GM18858 (cell line): ENCODE results near the gene DPP10.
"Not testable (repeated sequence)": the region's sequence is repeated elsewhere in the genome, so short reads cannot be mapped to it uniquely, and the experiment has no call there.

Experiments used
- ATAC-seq: cut with Tn5 transposase; IDR thresholded peaks from one replicate; pipeline ENCODE4 v1.9.1; 2021; ENCODE audit not compliant: unreplicated experiment

The DPP10 gene

GRCh38 chr2:114937366-114937930 lies 495.0 kb downstream of the DPP10 start:
- ATAC-seq, result no peak

GRCh38 chr2:114940785-114941458 lies 498.5 kb downstream of the DPP10 start:
- no peak for ATAC-seq

- no peak for ATAC-seq
Measured at GRCh38 chr2:114949228-114949804, 506.9 kb downstream of the DPP10 start.

- no peak for ATAC-seq
Measured at GRCh38 chr2:114960389-114960788, 517.9 kb downstream of the DPP10 start.

GRCh38 chr2:114962532-114962931 lies 520.1 kb downstream of the DPP10 start:
- ATAC-seq, result no peak

GRCh38 chr2:114968748-114969400 lies 526.4 kb downstream of the DPP10 start:
- no peak for ATAC-seq

- ATAC-seq, result not testable (repeated sequence)
Measured at GRCh38 chr2:115004321-115004720, 561.9 kb downstream of the DPP10 start.

GRCh38 chr2:115011721-115012120 lies 569.3 kb downstream of the DPP10 start:
- ATAC-seq, result no peak

GRCh38 chr2:115022013-115022412 lies 579.6 kb downstream of the DPP10 start:
- ATAC-seq, result not testable (repeated sequence)

- ATAC-seq, result no peak
Measured at GRCh38 chr2:115034801-115035200, 592.4 kb downstream of the DPP10 start.

- ATAC-seq, result no peak
Measured at GRCh38 chr2:115036818-115037217, 594.4 kb downstream of the DPP10 start.

- no peak for ATAC-seq
Measured at GRCh38 chr2:115057473-115057872, 615.0 kb downstream of the DPP10 start.

- no peak for ATAC-seq
Measured at GRCh38 chr2:115070002-115070401, 627.6 kb downstream of the DPP10 start.

- ATAC-seq, result no peak
Measured at GRCh38 chr2:115071534-115071933, 629.1 kb downstream of the DPP10 start.

GRCh38 chr2:115075800-115076199 lies 633.4 kb downstream of the DPP10 start:
- no peak for ATAC-seq

GRCh38 chr2:115077626-115078025 lies 635.2 kb downstream of the DPP10 start:
- no peak for ATAC-seq

GRCh38 chr2:115083225-115083624 lies 640.8 kb downstream of the DPP10 start:
- no peak for ATAC-seq

- ATAC-seq, result no peak
Measured at GRCh38 chr2:115083711-115084110, 641.3 kb downstream of the DPP10 start.

GRCh38 chr2:115084446-115084845 lies 642.0 kb downstream of the DPP10 start:
- ATAC-seq, result no peak

- not testable (repeated sequence) for ATAC-seq
Measured at GRCh38 chr2:115086051-115086620, 643.7 kb downstream of the DPP10 start.

- no peak for ATAC-seq
Measured at GRCh38 chr2:115094441-115094840, 652.0 kb downstream of the DPP10 start.

- no peak for ATAC-seq
Measured at GRCh38 chr2:115105966-115106365, 663.5 kb downstream of the DPP10 start.
